Measurements from ENCODE around the gene TNNT1. TPM values are rescaled to one million over a fixed set of nuclear protein-coding genes. Genes with fewer than 3 reads are reported as not detected.
"Not testable (repeated sequence)": the region's sequence is repeated elsewhere in the genome, so short reads cannot be mapped to it uniquely, and the experiment has no call there.

Gene TNNT1
- not detected for total RNA-seq
- long read RNA-seq = 0 reads

GRCh38 chr19:55149078-55150003 lies at the start of gene TNNT1:
Gene TNNT1 (minus strand): TSS chr19:55149206. CDS start chr19:55147157, 2,049 bp downstream.
- DNase-seq (ENCODE audit: low spot score) = no peak

GRCh38 chr19:55198651-55199050 lies 49.6 kb upstream of the TNNT1 start:
- DNase-seq (ENCODE audit: low spot score) = no peak

GRCh38 chr19:55197528-55197927 lies 48.5 kb upstream of the TNNT1 start:
- no peak for DNase-seq (ENCODE audit: low spot score)

- no peak for DNase-seq (ENCODE audit: low spot score)
These were observed 47.8 kb upstream of the TNNT1 start for GRCh38 chr19:55196803-55197202.

- DNase-seq (ENCODE audit: low spot score) = no peak
These were observed 44.5 kb upstream of the TNNT1 start for GRCh38 chr19:55193481-55193880.

GRCh38 chr19:55189403-55189835 lies 40.4 kb upstream of the TNNT1 start:
- DNase-seq (ENCODE audit: low spot score) = no peak

GRCh38 chr19:55188625-55189024 lies 39.6 kb upstream of the TNNT1 start:
- DNase-seq (ENCODE audit: low spot score) = no peak

- DNase-seq (ENCODE audit: low spot score) = no peak
These were observed 37.1 kb upstream of the TNNT1 start for GRCh38 chr19:55186080-55186479.

GRCh38 chr19:55181740-55182139 lies 32.7 kb upstream of the TNNT1 start:
- DNase-seq (ENCODE audit: low spot score) = no peak

GRCh38 chr19:55179606-55180484 lies 30.8 kb upstream of the TNNT1 start, which contains the start of gene SYT5:
Gene SYT5 (minus strand): TSS chr19:55180289. CDS start chr19:55179041, 1,248 bp downstream.
- DNase-seq (ENCODE audit: low spot score) = no peak

GRCh38 chr19:55178781-55179599 lies 30.0 kb upstream of the TNNT1 start:
- DNase-seq (ENCODE audit: low spot score) = no peak

GRCh38 chr19:55176076-55176475 lies 27.1 kb upstream of the TNNT1 start:
- no peak for DNase-seq (ENCODE audit: low spot score)

- DNase-seq (ENCODE audit: low spot score) = no peak
These were observed 26.3 kb upstream of the TNNT1 start for GRCh38 chr19:55175117-55175867.

- no peak for DNase-seq (ENCODE audit: low spot score)
These were observed 25.6 kb upstream of the TNNT1 start for GRCh38 chr19:55174425-55175116.

GRCh38 chr19:55173714-55174409 lies 24.9 kb upstream of the TNNT1 start:
- no peak for DNase-seq (ENCODE audit: low spot score)

GRCh38 chr19:55173186-55173713 lies 24.2 kb upstream of the TNNT1 start:
- DNase-seq (ENCODE audit: low spot score) = no peak

GRCh38 chr19:55172741-55173140 lies 23.7 kb upstream of the TNNT1 start:
- DNase-seq (ENCODE audit: low spot score) = no peak

- not testable (repeated sequence) for DNase-seq (ENCODE audit: low spot score)
These were observed 23.3 kb upstream of the TNNT1 start for GRCh38 chr19:55172318-55172717.

- no peak for DNase-seq (ENCODE audit: low spot score)
These were observed 22.4 kb upstream of the TNNT1 start for GRCh38 chr19:55171440-55171839.
